Astrocyte of the spinal cord (primary cell): ENCODE results near the gene TRABD2A.
A peak's percentile ranks its signal among the peaks of the same experiment; 100 is the strongest.

Source experiments
- DNase-seq: peaks from one replicate; pipeline ENCODE4 v3.0.0; 2011; ENCODE audit warnings: low read depth, low spot score
- H3K4me3 ChIP-seq: 2 replicates; pipeline ENCODE4 v1.5.1; 2011; ENCODE audit warnings: low read depth, mild to moderate bottlenecking, low read length, moderate library complexity
- in situ Hi-C: cut with HindIII; loops from 2 replicates; pipeline ENCODE4 v1.10.0; 2017; ENCODE audit warnings: low sequenced_read_pairs
- TF ChIP-seq, protein P1 (sequence below): IDR thresholded peaks from 2 replicates; pipeline ENCODE4 v1.5.1; 2012; ENCODE audit warnings: low read depth, mild to moderate bottlenecking, low read length, inconsistent platforms

The TRABD2A gene

GRCh38 chr2:84838434-84839145 lies 42.3 kb downstream of the TRABD2A start:
- DNase-seq, result peak; percentile 18
- H3K4me3 ChIP-seq, result no peak overlapping the region
- in situ Hi-C loops, result no loop called here
- TF ChIP-seq, protein P1, sequence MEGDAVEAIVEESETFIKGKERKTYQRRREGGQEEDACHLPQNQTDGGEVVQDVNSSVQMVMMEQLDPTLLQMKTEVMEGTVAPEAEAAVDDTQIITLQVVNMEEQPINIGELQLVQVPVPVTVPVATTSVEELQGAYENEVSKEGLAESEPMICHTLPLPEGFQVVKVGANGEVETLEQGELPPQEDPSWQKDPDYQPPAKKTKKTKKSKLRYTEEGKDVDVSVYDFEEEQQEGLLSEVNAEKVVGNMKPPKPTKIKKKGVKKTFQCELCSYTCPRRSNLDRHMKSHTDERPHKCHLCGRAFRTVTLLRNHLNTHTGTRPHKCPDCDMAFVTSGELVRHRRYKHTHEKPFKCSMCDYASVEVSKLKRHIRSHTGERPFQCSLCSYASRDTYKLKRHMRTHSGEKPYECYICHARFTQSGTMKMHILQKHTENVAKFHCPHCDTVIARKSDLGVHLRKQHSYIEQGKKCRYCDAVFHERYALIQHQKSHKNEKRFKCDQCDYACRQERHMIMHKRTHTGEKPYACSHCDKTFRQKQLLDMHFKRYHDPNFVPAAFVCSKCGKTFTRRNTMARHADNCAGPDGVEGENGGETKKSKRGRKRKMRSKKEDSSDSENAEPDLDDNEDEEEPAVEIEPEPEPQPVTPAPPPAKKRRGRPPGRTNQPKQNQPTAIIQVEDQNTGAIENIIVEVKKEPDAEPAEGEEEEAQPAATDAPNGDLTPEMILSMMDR, result no peak

- TF ChIP-seq, protein P1, result no peak
- DNase-seq, result no peak
- H3K4me3 ChIP-seq, result no peak overlapping the region
- in situ Hi-C loops, result no loop called here
Measured at GRCh38 chr2:84836215-84836614, 44.7 kb downstream of the TRABD2A start.

- no peak overlapping the region for H3K4me3 ChIP-seq
- TF ChIP-seq, protein P1, result no peak
- DNase-seq, result no peak
- in situ Hi-C loops, result no loop called here
Measured at GRCh38 chr2:84833481-84834150, 47.3 kb downstream of the TRABD2A start.

- TF ChIP-seq, protein P1, result no peak
- in situ Hi-C loops, result no loop called here
- no peak overlapping the region for H3K4me3 ChIP-seq
- DNase-seq, result no peak
Measured at GRCh38 chr2:84832772-84833461, 48.0 kb downstream of the TRABD2A start.

DNA sequence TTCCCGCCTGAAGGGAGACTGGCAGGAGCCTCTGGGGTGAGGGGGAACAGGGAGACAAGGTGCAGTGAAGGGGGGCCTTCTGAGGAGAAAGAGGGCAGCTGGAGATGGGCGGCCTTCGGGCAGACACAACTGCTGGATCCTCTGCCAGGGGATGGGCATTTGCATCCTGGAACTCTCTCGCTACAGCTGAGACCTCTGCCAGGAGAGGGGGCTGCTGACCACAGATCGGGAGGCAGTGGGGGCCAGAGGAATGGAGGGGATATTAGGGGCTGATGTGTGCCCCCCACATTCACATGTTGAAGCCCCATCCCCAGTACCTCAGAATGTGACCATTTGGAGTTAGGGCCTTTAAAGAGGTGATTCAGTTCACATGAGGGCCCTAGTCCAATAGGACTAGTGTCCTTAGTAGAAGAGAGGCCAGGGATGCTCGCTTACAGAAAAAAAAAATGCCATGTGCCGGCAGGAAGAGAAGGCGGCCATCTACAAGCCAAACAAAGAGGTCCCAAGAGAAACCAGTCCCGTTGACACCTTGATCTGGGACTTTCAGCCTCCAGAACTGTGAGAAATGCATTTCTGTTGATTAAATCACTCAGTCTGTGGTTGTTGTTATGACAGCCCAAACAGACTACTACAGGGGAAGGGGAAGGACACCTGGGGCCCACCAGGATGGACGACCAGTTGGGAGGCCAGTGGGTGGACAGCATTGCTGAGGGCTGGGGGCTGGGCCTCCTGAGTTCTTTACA lies 50.0 kb downstream of the TRABD2A start:
- in situ Hi-C loops, result no loop called here
- no peak for DNase-seq

More for the DNA sequence above, 50.0 kb downstream of the TRABD2A start:
- H3K4me3 ChIP-seq, result no peak overlapping the region
- TF ChIP-seq, protein P1, result no peak
